HG02588 (cell line): Measurements from ENCODE around the gene OSBP.
"Not testable (repeated sequence)": the region's sequence is repeated elsewhere in the genome, so short reads cannot be mapped to it uniquely, and the experiment has no call there.

Experiments
- ATAC-seq: cut with Tn5 transposase; IDR thresholded peaks from one replicate; pipeline ENCODE4 v1.9.1; 2021; ENCODE audit warnings: mild to moderate bottlenecking, moderate library complexity; ENCODE audit not compliant: unreplicated experiment

Gene OSBP

DNA sequence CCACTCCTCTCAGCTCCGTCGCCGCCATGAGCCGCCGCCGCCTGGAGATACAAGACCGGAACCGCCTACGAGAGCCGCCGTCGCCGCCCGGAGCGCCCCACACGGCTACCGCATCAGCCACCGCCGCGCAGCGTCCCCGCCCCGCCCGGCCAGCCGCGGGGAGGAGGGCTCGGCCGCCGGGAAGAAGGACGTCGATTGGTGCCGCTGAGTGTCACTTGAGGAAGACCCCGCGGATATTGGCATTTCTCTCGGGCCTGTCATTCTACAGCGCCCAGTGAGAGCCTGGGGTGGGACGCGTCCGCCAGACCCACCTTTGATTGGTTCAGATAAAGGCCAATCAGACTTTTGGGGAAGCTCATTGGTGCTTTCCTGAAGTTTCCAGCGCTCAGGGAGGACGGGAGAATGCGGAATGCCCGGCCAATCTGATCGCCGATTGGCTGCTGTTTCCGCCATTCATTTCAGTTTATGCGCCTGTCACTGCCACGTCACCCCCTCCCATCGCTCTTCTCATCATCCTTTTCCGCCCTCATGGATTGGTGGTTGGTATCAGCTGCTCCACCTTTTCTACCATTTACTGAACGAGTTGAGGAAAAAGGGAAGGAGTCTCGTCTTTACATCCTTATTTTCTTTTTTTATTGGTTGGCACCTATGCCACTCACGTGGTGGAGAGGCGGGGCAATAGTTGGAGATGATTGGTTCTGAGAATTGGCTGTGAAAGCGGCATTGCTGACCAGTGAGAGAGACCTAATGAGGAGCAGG, at the start of gene OSBP:
Gene OSBP, minus strand, starts transcription at position 138 of the 759 bp plus-strand sequence. Its CDS starts 110 bp downstream, at position 28.
- peak; percentile 86 for ATAC-seq

DNA sequence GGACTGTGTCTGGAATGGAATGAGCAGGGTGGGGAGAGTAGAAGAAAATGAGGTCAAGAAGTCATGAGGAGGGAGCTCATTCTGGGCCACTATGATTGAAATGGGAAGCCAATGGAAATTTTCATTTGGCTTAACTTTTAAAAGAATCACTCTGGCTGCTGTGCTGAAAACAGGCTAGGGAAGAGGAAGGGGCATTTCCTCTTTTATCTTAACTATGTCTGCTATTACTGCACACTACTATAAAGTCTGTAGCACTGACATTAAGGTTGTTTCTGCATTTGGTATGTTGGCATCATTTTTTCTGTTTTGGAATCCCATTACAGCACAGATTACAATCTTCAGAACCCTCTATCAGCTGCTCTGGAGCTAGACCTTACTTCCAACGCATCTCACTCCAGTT, 45.0 kb upstream of the OSBP start:
- ATAC-seq = no peak

DNA sequence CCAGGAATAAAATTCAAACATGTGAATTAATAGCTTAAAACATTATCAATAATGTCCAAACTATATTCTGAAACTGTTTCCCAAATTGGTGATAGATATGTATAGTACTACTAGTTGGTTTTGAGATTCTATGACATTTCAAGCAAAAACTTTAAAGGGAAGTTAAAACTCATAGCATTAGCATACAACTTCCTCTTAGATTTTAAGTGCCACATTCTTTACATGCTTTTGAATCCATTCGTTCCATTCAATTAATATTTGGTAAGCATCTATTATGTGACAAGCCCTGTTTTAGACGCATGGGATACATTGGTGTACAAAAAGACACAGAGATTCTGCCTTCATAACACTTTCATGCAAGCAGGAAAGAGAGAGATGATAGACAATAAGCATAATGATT, 44.4 kb upstream of the OSBP start:
- no peak for ATAC-seq

- no peak for ATAC-seq
Measured at GRCh38 chr11:59658036-59658435, 42.5 kb upstream of the OSBP start.

DNA sequence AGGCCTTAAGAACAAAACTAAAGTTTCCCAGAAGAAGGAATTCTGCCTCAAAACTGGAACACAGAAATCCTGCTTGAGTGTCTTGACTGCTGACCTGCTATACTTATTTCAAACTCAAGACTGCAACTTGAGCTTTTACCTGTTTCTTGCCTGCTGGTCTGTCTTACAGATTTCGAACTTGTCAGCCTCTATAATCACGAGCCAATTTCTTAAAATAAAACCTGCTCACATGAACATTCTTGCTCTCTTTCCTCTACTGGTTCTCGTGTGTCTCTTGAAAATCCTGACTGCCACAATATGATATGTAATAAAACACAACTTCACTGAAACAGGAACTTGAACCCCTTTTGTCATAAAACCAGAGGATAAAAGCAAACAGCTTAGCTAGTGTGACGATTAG, 39.3 kb upstream of the OSBP start:
- no peak for ATAC-seq

GRCh38 chr11:59647245-59647980, 31.8 kb upstream of the OSBP start:
- ATAC-seq = no peak

DNA sequence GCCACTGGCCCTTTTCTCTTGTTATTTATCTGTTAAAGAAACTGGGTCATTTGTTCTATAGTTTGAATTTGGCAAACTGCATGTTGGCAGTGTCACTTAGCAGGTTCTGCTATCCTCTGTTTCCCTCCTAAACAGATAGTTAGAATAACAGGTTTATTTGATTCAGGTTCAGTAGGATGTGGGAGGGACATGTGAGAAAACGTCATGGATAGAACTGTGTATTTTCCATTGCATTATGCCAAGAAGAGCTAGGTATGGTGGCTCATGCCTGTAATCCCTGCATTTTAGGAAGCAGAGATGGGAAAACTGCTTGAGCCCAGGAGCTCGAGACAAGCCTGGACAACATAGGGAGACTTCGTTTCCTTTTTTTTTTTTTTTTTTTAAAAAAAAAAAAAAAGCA, 29.0 kb upstream of the OSBP start:
- ATAC-seq = no peak

- no peak for ATAC-seq
Measured at GRCh38 chr11:59643390-59643789, 27.8 kb upstream of the OSBP start.

GRCh38 chr11:59641156-59641555, 25.6 kb upstream of the OSBP start:
- no peak for ATAC-seq

DNA sequence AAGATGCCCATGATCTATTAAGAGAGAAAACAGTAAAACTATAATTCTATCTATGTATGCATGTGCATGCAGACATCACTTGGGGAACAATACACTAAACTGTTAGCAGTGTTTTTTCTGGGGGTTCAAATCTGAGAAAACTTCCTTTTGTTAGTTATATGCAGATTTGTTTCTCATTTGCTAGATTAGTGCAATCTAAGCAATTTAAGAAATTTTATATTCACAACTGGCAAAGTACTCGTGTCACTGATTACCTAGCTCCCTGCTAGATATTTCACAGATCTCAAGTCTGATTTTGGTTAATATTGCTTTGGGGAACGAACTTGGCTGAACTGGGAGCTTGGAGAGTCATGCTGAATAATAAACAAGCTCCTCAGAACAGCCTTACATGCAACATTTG, 14.9 kb upstream of the OSBP start:
- no peak for ATAC-seq

DNA sequence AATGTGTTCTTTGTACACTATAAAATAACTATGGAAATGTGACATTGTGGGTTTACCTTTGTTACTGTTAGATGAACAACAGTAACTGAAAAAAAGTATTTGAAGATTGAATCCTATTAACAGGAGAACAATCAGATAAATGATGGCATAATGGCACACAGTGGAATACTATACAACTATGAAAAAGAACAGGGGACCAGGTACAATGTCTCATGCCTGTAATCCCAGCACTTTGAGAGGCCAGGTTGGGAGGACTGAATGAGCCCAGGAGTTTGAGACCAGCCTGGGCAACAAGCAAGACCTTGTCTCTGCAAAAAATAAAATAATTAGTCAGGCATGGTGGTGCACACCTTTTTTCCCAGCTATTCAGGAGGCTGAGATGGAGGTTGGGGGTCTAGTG, 14.4 kb upstream of the OSBP start:
- no peak for ATAC-seq

- ATAC-seq = not testable (repeated sequence)
Measured at GRCh38 chr11:59626969-59627368, 11.4 kb upstream of the OSBP start.

- no peak for ATAC-seq
Measured at GRCh38 chr11:59625703-59626102, 10.1 kb upstream of the OSBP start.

DNA sequence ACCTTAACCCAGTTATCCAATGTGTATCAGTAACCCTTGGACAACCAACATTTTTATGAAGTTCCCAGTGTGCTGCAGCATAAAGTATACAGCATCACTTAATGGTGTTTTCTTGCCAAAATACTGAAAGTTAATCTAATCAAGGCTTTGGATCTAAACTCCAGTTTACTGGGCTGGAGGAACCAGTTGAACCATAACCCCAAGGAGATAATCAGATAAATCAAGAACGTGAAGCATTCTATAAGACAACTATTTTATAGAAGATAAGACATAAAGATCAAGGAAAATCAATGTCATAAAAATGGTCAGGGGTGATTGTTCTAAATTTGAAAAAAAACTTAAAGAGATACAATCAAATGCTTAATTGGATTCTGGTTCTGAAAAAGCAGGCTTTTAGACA, 2.3 kb upstream of the OSBP start:
- no peak for ATAC-seq

DNA sequence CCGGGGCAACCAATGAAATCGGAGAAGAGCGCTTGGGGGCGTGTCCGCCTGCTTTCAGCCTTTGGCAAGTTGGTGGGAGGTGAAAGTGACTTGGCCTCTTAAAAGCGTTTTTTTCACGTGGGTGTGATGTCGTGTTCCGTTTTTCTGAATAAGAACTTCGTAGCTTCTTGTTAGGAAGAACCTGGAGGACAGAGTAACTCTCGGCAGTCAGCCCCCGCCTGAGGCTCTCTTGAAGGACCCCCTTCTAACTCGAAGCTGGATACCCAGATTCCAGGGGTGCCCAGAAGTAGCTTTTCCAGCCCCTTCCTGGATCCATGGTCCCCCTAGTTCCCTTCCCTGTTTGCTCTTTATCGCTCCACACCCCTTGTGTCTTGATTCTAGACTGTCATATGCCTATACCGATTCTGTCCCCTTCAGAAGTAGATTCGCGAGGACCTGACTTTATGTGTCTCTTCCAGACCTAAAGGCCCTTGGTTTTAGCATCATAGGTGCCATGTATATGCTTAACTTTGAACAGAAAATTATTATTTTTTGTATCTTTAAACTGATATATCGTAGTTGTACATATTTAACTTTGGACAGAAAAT, 915 bp upstream of the OSBP start:
- no peak for ATAC-seq

DNA sequence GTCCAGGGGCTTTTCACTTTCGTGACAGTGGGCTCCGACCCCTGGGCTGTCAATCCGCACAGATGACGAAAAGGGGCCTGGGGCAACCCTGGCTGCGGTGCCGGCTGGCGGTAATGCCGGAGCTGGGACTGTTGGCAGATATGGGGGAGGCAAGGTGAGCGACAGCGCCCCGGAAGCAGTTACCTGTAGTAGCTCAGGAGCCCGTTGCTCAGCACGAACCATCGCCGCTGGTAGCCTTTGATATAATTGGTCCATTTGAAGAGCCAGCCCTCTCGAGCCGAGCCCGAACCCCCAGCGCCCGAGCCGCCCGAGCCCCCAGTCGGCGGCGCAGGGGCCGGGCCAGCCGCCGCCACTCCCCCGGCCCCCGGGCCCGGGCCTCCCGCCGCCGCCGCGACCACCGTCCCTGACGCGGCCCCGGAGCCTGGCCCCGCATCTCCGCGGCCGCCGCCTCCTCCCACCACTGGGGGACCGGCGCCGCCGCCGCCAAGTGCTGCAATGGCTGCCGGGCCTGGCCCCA, 396 bp downstream of the OSBP start:
- peak; percentile 5 for ATAC-seq

DNA sequence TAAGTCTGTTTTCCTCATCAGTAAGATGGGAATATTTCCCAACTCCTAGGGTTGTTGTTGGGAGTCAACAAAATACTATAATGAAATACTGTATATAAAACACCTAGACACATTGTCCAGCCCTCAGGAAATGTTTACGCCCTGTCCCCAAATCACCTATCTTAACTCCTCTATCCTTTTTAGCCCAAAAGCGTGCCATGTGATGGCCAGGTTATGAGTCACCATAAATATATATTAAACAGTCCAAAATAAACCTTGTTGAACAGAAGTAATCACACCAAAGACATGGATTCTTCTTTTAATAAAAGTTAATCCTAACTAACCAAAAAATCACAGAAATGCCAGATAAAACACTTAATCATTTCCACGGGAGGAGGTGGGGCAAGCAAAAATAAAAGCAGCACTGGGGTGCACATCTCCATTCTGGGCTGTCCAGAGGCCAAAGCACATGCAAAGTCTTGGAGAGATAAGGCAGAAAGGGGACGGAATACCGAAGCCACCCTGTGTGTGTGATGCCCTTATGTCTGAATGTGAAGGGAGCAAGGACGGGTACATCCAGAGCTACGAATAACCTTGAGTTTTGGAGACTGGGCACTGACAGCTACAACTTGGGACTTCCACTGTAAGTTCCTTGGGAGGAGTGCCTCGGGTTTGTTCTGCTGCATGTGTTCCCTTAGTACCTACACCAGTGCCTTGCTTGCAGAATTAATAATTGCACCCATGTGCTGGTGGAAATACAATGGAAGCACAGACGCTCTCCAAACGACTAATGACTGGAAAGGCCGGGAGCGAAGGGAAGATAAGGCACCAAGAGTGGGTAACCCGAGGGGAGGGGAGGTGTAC, 1.1 kb downstream of the OSBP start:
- no peak for ATAC-seq

GRCh38 chr11:59611570-59612565, 3.7 kb downstream of the OSBP start:
- no peak for ATAC-seq

GRCh38 chr11:59610289-59610688, 5.3 kb downstream of the OSBP start:
- no peak for ATAC-seq
